ENCODE results near the gene GGTLC1. TPM values are rescaled to one million over a fixed set of nuclear protein-coding genes. Genes with fewer than 3 reads are reported as not detected.
"Not testable (repeated sequence)": the region's sequence is repeated elsewhere in the genome, so short reads cannot be mapped to it uniquely, and the experiment has no call there.

The GGTLC1 gene
- total RNA-seq, 1 experiment from 2014 or later, result not detected

DNA sequence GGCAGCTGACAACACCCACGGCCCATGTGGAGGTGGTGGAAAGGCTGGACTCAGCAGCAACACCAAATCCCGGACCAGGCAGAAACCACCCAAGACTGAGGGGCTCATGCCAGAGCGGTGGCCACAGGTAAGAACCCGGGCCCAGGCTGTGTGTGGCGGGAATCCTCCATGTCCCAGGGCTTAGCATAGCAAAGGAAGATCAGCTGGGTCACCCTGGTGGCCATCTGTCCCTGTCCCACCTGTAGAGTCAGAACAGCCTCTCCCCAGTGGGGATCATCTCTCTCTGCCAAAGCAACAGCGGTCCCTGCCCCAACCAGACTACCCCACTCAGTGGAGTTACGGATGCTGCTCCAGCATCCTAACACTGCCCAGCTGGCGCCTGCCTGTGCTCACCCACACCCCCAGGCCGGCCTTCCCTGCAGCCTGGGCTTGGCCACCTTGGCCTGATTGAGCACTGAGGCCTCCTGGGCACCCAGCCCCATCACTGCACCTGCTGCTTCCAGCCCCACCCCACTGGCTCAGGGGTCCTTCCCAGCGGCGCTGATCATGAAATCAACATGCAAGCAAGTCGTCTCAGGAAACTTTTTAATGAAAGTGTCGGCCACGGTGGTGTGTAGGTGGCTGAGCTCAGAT is 5.5 kb upstream of the GGTLC1 start:
- not testable (repeated sequence) for DNase-seq (ENCODE audit: low spot score)

DNA sequence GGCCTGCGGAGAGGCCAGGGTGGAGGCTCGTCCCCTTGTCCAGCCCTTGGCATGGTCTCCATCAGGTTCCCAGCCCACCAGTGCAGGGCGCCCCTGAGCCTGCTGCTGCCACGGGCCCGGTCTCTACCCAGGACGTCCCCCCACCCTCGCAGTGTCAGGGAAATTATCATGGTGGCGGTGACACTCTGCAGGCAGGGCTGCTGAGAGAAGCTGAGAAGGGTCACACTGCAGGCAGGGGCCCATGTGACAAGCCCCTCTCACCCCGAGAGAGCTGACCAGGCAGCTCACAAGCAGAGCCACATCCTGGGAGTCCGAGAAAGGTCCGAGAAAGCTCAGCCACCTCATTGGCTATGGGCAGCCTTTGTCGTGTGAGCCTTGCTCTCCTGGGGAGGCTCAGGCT is 4.9 kb upstream of the GGTLC1 start:
- not testable (repeated sequence) for DNase-seq (ENCODE audit: low spot score)

DNA sequence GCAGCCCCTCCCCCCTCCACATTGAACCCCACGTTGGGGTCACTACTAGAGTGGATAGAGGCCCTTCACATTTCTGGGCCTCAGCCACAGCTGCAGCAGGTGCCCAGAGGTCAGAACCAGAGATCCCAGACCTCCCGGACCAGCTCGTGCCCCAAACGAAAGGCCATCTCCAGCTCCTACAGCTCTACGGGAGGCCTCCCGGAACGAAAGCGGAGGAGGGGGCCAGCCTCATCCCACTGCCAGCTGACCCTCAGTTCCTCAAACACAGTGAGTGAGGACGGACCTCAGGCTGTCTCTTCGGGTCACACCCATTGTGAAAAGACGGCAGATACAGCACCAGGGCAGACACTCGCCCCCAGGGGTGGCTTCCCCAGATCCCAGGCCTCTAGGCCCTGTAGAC is 1.7 kb upstream of the GGTLC1 start:
- DNase-seq (ENCODE audit: low spot score), result not testable (repeated sequence)

- DNase-seq (ENCODE audit: low spot score), result not testable (repeated sequence)
Measured at GRCh38 chr20:23988966-23989365, 387 bp upstream of the GGTLC1 start.

- DNase-seq (ENCODE audit: low spot score), result not testable (repeated sequence)
Measured at GRCh38 chr20:23986716-23987115, 1.9 kb downstream of the GGTLC1 start.

GRCh38 chr20:23986310-23986709 is 2.3 kb downstream of the GGTLC1 start:
- not testable (repeated sequence) for DNase-seq (ENCODE audit: low spot score)

DNA sequence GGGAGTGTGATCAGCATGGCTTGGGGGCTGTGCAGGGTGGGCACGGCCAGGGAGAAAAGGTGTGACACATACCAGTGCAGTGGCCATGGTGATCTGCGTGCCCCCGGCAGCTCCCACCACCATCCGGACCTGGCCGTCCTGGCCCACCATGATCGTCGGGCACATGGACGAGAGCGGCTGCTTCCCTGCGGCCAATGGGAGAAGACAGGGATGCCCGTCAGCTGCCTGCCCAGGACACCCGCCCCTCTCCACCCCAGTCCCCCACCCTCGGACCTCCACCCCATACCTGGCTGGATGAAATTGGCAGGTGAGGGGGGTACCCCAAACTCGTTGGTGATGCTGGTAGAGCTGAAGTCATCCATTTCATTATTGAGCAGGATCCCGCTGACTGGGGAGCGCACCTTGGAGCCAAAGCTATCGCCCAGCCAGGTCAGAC is 2.8 kb downstream of the GGTLC1 start:
- DNase-seq (ENCODE audit: low spot score), result not testable (repeated sequence)

DNA sequence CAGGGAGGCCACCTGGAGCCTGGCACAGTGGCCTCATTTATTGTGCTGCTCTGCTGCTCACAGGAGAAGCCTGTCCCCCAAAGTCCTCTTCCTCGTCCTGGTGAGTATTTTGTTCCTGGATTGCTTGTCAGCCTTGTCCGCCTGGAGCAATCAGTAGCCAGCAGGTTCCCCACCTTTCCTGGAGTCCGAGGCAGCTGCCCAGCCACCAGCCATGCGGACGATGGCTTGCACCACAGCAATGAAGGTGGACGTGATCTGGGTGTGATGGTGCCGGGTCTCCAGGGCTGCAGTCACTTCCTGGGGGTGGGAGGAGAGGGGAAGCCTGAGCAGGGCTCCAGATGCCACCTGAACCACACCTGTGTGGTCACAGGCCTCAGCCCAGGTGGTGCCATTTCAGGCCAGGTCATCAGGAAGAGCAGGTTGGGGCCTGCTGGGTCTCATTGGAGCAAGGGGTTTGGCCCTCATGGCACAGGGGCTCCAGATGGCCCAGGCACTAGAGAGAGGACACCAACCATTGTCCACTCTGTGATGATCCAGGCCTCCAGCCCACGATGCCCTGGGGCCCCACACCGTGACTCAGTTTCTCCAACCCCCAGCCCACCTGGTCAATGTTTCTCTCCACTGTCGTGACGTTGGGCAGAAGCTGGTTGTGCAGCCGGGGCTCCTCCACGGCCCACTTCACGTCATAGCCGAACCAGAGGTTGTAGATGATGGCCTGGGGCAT is 3.4 kb downstream of the GGTLC1 start:
- DNase-seq (ENCODE audit: low spot score), result not testable (repeated sequence)

DNA sequence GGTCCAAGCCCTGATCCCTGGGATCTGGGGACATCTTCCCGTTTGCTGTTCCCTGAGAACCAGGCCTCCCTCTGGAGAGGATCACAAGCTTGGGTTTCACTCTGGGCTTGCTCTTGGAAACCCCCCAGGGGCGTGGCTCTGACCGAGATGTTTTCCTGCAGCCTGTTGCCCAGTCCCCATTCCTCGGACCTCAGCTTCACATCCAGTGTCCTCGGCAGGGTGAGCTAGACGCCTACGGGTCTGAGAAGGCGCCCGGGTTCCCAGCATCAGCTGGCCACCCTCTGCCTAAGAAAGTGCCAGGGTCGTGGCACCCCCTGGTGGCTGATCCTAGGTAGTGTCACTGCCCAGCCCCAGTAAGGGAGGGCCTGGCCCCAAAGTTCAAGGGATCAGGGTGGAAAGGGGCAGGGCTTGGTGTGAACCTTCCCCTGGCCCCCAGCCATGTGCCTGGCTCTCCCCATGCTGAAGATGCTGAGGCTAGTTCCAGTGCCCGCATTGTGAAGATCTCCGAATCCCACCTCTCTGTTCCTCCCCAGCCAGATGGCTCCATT is 4.0 kb downstream of the GGTLC1 start:
- not testable (repeated sequence) for DNase-seq (ENCODE audit: low spot score)

DNA sequence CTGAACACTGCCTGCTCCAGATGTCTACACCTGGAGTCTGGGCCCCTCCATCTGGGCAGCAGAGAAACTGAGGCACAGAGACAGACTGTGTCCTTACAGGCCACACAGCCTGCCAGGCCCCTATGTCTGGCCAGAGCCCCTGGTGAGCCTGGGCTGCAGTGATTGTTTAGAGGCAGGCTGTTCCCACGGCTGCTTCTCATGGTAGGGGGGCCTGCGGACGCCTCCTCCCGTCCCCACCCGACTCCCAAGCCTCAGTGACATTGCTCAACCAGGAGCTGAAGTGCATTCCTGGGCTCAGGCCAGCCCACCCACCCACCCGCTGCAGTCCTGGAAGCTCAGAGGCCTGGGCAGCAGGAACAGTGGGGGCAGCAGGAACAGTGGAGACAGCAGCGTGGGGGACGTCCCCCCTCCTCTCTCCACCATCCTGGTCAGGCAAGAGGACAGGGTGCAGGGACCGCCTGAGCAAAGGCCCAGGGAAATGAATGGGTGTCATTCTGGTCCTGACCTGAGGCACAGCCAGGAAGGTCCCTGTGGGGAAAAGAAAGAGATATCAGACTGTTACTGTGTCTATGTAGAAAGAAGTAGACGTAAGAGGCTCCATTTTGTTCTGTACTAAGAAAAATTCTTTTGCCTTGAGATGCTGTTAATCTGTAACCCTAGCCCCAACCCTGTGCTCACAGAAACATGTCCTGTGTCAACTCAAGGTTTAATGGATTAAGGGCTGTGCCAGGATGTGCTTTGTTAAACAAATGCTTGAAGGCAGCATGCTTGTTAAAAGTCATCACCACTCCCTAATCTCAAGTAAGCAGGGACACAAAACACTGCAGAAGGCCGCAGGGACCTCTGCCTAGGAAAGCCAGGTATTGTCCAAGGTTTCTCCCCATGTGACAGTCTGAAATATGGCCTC is 6.2 kb downstream of the GGTLC1 start:
- not testable (repeated sequence) for DNase-seq (ENCODE audit: low spot score)

GRCh38 chr20:23981526-23981925 is 7.1 kb downstream of the GGTLC1 start:
- DNase-seq (ENCODE audit: low spot score), result not testable (repeated sequence)

DNA sequence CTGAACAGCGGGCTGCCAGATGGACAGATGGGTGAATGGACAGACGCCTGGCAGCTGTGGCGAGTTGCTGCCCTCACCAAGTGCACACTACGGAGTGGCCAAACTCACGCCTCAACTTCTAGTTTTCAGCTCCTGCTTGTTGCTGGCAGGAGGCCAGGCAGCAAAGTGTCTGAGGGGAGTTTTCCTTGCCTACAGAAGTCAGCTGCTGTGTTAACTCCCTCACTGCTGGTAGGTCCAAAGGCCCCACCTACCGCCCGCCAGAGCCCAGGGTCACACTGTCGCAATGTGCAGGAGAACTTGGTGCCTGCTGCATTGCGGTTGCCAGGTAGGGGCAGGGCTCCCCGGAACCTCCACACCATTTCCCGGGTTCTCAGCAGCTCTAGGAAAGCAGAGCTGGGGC is 7.6 kb downstream of the GGTLC1 start:
- DNase-seq (ENCODE audit: low spot score), result not testable (repeated sequence)

GRCh38 chr20:23979899-23980811 is 8.4 kb downstream of the GGTLC1 start:
- DNase-seq (ENCODE audit: low spot score), result not testable (repeated sequence)

DNA sequence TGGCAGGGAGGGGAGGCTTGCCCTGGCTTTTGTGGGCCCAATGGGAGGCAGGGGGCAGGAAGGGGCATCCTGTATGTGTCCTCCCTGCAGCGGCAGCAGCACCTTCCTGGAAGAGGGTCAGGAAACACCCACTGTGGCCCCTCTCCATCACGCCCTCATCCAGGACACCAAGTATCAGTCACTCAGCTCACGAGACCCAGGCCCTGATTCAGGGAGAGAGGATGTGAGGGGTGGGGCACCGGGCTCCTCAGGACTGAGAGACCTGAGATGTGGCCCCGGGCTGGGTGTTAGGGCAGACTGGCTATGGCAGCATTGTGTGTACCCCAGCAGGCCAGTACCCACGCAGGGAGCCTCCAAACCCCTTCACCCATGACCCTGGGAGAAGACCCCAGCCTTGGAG is 9.2 kb downstream of the GGTLC1 start:
- not testable (repeated sequence) for DNase-seq (ENCODE audit: low spot score)

DNA sequence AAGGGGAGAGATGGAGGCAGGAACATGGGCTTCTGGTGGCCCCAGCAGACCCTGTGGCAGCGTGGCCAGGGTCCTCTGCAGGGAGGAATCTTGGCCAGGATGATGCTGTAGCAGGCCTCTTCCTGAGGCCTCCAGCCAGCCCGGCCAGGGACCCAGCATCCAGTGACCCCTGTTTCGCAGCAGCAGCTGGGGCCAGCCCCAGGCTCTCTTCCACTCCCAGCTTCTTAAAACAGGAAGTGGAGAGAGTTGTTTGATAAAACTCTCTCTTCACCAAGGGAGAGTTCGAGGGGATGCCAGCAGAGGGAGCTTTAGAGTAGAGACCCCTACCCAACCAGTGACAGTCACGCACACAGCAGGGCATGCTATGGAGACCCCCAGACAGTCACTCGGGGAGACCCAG is 10.1 kb downstream of the GGTLC1 start:
- not testable (repeated sequence) for DNase-seq (ENCODE audit: low spot score)

- DNase-seq (ENCODE audit: low spot score), result no peak
Measured at GRCh38 chr20:23974966-23975365, 13.6 kb downstream of the GGTLC1 start.

- no peak for DNase-seq (ENCODE audit: low spot score)
Measured at GRCh38 chr20:23971310-23971709, 17.3 kb downstream of the GGTLC1 start.

DNA sequence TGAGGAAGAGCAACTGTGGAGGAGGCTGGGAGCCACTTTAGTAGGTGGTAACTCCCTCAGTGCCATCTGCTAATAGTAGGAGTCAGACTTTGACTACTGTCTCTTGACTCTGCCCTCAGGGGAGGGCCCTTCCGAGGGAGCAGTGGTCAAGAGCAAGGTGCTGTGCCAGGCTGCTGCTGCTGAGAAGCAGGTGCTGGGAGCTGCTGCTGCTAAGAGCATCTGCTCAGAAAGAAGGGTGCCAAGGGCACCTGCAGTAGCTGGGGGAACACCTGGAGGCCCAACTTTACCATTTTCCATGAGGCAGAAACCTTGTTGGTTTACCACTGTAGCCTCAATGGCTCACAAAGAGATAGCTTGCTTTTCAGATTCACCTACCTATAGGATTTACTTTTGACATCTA is 18.5 kb downstream of the GGTLC1 start:
- no peak for DNase-seq (ENCODE audit: low spot score)

GRCh38 chr20:23967616-23967979 is 21.0 kb downstream of the GGTLC1 start:
- DNase-seq (ENCODE audit: low spot score), result no peak

DNA sequence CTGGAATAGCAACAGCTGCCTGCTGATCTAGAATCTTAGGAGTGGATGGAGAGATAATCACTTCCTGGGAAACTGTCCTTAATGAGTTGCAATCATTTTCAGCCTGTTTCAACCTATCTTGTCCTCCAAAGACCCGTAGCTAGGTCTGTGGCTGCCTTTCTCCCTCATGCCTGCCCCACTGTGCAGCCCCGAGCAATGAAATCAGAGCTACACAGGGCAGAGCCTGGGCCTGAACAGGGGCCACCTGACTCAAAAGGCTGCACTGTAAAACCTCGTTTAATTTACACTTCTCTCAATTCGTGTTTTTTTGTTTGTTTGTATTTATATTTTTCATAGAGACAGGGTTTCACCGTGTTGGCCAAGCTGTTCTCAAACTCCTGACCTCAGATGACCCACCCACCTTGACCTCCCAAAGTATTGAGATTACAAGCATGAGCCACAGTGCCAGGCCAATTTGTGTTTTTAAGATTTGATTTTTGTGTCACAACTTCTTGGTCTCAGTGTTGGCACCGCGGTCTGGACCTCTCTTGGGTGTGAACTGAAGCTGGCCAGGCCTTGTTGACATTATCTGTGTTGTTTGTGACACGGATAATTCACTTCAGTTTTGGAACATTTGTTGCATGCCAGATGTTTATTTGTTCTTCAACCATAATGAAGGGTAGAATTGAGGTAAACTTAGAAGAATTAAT is 21.5 kb downstream of the GGTLC1 start:
- DNase-seq (ENCODE audit: low spot score), result no peak
